DMS79 treated with DMSO at 0.1 percent for 48 hours (cell line): Measurements from ENCODE around the gene ATAD1.
"Not testable (repeated sequence)": the region's sequence is repeated elsewhere in the genome, so short reads cannot be mapped to it uniquely, and the experiment has no call there.

Source experiments
- DNase-seq: peaks from one replicate; lab custom pipeline; 2025; lab: John Stamatoyannopoulos, UW

ATAD1 gene

GRCh38 chr10:87846023-87846422 lies 28.0 kb upstream of the ATAD1 start:
- no peak for DNase-seq

DNA sequence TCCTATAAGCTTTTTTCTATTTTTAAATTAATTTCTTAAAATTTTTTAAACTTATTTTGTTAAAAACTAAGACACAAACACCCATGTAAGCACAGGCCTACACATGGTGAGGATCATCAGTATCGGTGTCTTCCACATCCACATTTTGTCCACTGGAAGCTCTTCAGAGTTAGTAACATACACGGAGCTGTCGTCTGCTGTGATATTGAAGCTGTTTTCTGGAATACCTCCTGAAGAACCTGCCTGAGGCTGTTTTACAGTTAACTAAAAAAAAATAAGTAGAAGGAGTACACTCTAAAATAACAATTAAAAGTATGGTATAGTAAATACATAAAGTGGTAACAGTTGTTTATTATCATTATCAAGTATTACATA lies 27.6 kb upstream of the ATAD1 start:
- DNase-seq, result no peak

DNA sequence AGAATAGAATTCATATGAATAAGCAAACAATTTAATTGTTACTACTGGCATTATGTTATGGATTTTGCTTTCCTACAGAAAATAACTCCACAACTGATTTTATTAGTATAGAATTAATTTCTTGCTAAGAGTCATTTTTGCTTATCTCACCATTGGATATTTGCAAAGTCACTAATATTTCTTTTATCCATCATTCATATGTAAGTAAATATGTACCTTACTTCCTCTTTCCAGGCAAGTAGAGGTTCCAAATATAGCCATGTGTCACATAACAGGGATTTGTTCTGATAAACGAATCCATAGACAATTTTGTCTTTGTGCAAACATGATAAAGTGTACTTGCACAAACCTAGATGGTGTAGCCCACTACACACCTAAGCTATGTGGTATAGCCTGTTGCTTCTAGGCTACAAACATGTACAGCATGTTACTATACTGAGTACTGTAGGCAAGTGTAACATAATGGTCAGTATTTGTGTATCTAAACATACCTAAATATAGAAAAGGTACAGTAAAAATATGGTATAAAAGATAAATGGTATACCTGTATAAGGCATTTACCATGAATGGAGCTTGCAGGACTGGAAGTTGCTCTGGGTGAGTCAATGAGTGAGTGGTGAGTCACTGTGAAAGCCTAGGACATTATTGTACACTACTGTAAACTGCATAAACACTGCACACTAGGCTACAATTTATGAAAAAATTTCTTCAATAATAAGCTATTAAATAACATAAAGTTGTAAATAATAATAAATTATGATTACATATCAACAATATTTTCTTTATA lies 27.0 kb upstream of the ATAD1 start:
- DNase-seq, result no peak

DNA sequence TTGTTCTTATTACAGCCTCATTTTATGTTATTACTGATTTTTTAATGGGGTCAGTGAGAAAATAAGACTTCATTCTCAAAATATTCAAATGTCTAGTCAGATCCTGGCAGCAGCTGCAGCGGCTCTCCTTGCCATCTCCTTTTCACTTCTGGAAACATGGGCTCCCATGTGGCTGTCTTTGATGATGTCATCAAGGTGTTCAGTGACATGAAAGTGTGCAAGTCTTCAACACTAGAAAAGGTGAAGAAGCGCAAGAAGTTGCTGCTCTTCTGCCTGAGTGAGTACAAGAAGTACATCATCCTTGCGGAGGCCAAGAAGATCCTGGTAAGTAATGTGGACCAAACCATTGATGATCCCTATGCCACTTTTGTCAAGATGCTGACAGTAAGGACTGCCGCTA lies 25.7 kb upstream of the ATAD1 start:
- no peak for DNase-seq

DNA sequence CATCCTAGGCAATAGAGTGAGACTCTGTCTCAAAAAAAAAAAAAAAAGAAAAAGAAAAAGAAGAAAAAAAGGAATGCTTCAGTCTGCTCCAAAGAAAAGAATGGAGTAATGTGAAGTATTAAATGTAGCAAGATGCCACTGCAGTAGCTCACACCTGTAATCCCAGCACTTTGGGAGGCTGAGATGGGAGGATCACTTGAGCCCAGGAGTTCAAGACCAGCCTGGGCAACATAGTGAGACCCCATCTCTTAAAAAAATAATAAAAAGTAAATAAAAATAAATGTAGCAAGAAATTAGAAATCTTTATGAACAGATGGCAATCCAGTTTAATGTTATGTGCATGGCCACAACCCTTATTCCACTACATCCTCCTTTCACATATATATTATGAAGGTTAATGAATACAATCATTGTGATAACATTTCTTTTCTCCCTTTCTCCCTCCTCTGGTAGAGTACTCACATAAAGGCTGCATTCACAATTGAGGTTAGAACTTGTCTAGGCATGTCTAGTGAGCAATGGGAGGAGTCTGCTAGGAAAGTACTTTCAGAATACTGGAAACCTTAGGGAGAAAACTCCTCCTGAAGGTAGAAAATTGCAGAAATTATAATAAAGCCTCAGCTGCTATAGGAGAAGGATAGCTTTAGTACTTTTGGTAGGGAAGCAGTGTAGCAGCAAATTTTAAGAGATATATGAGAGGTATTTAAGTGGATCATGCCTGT lies 24.9 kb upstream of the ATAD1 start:
- DNase-seq, result peak; percentile 5

DNA sequence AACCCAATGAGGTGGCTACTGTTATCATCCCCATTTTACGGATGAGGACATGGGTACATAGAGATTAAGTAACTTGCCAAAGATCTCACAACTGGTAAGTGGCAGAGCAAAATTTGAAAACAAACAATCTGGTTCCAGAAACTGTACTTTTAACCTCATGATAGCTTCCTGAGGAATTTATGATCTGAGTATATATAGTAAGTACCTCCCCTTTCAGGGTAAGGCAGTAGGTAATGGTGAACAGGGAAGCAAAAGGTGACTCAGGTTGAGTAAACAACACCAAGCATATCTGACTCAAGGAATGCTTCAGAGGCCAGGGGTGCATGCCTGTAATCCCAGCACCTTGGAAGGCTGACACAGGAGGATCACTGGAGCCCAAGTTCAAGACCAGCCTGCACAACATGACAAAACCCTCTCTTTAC lies 24.2 kb upstream of the ATAD1 start:
- DNase-seq, result no peak

GRCh38 chr10:87841186-87841585 lies 23.2 kb upstream of the ATAD1 start:
- no peak for DNase-seq

- no peak for DNase-seq
Observed at GRCh38 chr10:87838650-87839049, 20.6 kb upstream of the ATAD1 start.

GRCh38 chr10:87837445-87837844 lies 19.4 kb upstream of the ATAD1 start:
- no peak for DNase-seq

GRCh38 chr10:87836098-87836497 lies 18.1 kb upstream of the ATAD1 start:
- no peak for DNase-seq

DNA sequence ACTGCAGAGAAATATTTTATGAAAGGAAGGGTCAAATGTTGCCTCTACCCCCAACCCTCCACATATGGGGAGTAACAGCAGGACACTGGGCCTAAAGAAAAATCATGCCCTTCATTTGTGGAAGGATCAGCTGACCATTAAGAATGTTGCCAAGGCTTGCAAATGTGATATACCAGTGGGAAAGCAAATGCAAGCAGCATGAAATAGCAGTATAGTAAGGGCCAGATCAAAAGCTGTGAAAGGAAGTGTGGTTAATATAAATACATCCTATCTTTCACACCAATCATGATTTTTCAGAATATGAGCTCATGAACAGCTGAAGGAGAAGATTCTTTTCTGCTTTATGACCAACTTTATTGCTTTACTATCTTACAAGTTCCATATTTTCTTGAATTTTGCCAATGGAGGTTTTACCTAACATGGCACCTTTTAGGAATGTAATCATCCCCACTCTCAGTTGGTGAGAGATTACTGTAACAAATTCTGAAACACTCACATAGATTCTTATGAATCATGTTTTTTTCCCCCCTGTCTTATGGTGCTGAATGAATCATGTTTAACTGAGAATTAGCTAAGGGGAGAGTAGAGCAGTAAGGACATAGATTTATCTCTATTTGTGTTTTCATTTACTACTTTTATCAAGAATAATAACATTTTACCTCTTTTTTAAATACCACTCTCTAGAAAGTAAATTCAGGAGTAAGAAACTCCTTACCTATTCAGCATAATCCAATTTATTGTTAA lies 12.1 kb upstream of the ATAD1 start:
- no peak for DNase-seq

DNA sequence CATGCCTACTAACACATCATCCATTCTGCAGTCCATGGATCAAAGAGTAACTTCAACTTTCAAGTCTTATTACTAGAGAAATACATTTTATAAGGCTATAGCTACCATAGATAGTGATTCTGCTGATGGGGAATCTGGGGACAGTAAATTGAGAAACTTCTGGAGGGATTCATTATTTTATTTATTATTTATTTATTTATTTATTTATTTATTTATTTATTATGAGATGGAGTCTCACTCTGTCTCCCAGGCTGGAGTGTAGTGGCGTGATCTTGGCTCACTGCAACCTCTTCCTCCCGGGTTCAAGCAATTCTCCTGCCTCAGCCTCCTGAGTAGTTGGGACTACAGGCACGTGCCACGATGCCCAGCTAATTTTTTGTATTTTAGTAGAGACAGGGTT lies 11.0 kb upstream of the ATAD1 start:
- DNase-seq, result not testable (repeated sequence)

- DNase-seq, result no peak
Observed at GRCh38 chr10:87827681-87828080, 9.7 kb upstream of the ATAD1 start.

DNA sequence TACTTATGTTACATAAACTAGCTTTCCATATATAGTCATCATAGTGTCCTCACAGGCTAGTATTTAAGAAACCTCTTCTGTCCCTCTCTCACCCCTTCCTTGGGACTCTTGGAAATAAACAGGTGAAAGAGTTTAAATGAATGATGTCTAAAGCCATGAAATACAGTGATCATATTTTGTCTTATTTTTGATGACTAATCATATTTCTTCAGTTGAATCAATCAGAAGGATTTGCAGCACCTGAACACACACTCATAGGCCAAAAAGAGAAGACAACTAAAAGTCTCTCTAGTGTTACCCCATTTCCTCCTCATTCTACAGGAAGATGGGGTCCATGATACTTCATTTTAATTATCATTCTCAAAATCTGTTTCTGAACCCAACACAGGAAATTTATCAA lies 8.6 kb upstream of the ATAD1 start:
- no peak for DNase-seq

DNA sequence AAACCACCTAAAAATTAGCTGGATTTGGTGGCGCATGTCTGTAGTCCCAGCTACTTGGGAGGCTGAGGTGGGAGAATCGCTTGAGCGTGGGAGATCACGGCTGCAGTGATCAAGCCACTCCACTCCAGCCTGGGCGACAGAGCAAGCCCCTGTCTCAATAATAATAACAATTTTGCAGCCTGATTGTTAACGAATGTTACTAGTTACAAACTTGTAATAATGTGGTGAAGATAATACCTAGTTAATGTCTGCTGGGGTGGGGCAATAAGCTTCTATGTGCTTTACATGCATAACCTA lies 1.2 kb upstream of the ATAD1 start:
- no peak for DNase-seq

- peak; percentile 30 for DNase-seq
Observed at GRCh38 chr10:87818505-87819288, 671 bp upstream of the ATAD1 start.

- no peak for DNase-seq
Observed at GRCh38 chr10:87816898-87817608, 973 bp downstream of the ATAD1 start.

- DNase-seq, result no peak
Observed at GRCh38 chr10:87816163-87816897, 1.7 kb downstream of the ATAD1 start.

DNA sequence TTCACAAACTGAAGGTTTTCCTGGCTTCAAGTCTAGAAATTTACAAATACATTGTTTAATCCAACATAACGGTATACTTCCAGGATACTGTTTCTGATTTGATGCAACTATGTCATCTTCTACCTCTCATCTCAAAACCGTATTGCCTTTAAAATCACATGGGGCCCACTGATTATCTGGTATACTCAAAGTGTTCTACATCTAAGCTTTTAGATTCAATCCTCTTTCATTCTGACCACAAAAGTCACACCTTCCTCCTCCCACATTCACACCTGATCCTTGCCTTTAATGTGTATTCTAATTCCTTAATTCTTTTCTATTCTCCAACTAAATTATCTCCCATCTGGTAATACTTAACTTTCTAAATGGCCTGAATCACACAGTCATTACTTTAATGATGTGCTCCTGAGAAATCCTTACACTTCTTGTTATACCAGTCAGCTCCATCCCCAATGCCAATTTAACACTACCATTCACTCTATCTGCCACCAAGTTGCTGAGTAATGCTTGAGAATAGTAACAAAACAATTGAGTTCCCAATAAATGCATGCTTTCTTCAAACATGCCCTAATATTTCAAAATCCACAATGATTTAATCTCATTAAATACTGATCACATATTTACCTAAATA lies 13.0 kb downstream of the ATAD1 start:
- DNase-seq, result no peak

DNA sequence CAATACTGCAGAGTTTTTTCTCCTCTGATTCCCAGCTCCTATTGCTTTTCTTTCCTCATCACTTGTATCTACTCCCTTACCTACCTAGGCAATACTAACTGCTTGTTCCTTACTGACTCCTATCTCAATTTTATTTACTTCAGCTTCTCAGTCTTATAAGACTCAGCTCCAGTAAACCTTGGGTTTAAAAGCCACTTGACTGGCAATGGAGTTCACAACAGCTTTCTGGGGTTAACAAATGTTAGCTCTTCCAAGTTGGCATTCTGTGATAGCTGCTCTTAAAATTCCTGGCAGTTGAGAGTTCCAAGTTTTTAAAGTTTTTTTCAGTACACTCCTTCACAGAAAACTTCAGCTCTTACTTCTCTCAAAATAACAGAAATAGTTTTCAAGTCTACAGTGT lies 14.2 kb downstream of the ATAD1 start:
- DNase-seq, result no peak

- no peak for DNase-seq
Observed at GRCh38 chr10:87803328-87803727, 14.7 kb downstream of the ATAD1 start.
